ENCODE data around the gene RSF1.

The RSF1 gene

GRCh38 chr11:77611921-77612320 is 208.6 kb downstream of the RSF1 start:
- DNase-seq (ENCODE audit: low read depth, low spot score), result no peak

Measured in activated naive CD8-positive, alpha-beta T cell treated with anti-CD3 and anti-CD28 coated beads, Interleukin-2, amount 50 U/mL, for 16 hours (primary cell).